ENCODE measurements around the gene TMEM98.

DNA sequence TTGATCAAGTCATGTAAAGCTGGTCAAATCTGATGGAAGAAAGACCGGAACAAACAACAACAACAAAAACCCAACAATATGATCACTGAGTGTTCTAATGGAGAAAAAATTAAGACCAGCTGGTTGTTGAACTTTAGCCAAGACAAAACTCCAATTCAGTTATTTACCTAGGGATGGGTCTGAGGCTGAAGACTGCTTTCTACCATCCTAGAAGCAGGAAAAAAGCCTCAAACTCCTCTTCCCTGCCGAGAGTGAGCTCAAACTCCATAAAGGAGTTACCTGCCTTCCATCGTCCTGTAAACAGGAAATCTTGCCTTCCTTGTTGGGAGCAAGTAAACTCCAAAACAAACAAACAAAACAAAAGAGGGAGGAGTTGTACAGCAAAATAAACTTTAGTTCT is 23.1 kb upstream of the TMEM98 start:
- TF ChIP-seq POLR2A (IDR thresholded peaks at IDR 0.05; ENCODE audit: low read length) (no peak), GATA1 (IDR thresholded peaks at IDR 0.05; ENCODE audit: low read depth, low read length) (no peak)
